Retinal pigment epithelial cell (primary cell): ENCODE measurements around the gene PPHLN1.

Experiments used
- DNase-seq: peaks from one replicate; pipeline ENCODE4 v3.0.0-alpha.2; 2010; ENCODE audit warnings: low read depth
- H3K4me3 ChIP-seq: 2 replicates; pipeline ENCODE4 v1.5.1; 2011; ENCODE audit warnings: mild to moderate bottlenecking, low read length, control low read depth, moderate library complexity
- CTCF ChIP-seq: conservative IDR thresholded peaks from 2 replicates; pipeline ENCODE4 v1.5.1; 2011; ENCODE audit warnings: low read depth, low read length, control low read depth, inconsistent platforms

The PPHLN1 gene

GRCh38 chr12:42325653-42326474 is at the start of gene PPHLN1, which contains the start of gene ZCRB1:
Gene PPHLN1 (plus strand): TSS chr12:42326167. CDS start chr12:42335903, 9,736 bp downstream.
Gene ZCRB1 (minus strand): TSS chr12:42326094. CDS start chr12:42324102, 1,992 bp downstream.
- no peak for TF ChIP-seq CTCF
- H3K4me3 ChIP-seq = peak within 1 kb of the TSS; percentile 85
- DNase-seq = no peak

- no peak for DNase-seq
- no peak overlapping the region for H3K4me3 ChIP-seq
- no peak for TF ChIP-seq CTCF
Measured at GRCh38 chr12:42277396-42278127, 48.4 kb upstream of the PPHLN1 start.

GRCh38 chr12:42278128-42278510 is 47.8 kb upstream of the PPHLN1 start:
- no peak overlapping the region for H3K4me3 ChIP-seq
- no peak for TF ChIP-seq CTCF
- DNase-seq = no peak

GRCh38 chr12:42281278-42281677 is 44.7 kb upstream of the PPHLN1 start:
- TF ChIP-seq CTCF = no peak
- H3K4me3 ChIP-seq = no peak overlapping the region
- no peak for DNase-seq

- no peak for DNase-seq
- TF ChIP-seq CTCF = no peak
- no peak overlapping the region for H3K4me3 ChIP-seq
Measured at GRCh38 chr12:42281844-42282243, 44.1 kb upstream of the PPHLN1 start.

GRCh38 chr12:42282294-42282693 is 43.7 kb upstream of the PPHLN1 start:
- no peak overlapping the region for H3K4me3 ChIP-seq
- TF ChIP-seq CTCF = no peak
- DNase-seq = no peak

- H3K4me3 ChIP-seq = no peak overlapping the region
- no peak for DNase-seq
Measured at GRCh38 chr12:42283739-42284138, 42.2 kb upstream of the PPHLN1 start.

More at GRCh38 chr12:42283739-42284138, 42.2 kb upstream of the PPHLN1 start:
- TF ChIP-seq CTCF = no peak
